HG02884 (cell line): ENCODE measurements around the gene KCTD15.

Source experiments
- ATAC-seq: cut with Tn5 transposase; IDR thresholded peaks from one replicate; pipeline ENCODE4 v1.9.1; 2021; ENCODE audit warnings: mild to moderate bottlenecking, moderate library complexity; ENCODE audit not compliant: unreplicated experiment

Gene KCTD15

DNA sequence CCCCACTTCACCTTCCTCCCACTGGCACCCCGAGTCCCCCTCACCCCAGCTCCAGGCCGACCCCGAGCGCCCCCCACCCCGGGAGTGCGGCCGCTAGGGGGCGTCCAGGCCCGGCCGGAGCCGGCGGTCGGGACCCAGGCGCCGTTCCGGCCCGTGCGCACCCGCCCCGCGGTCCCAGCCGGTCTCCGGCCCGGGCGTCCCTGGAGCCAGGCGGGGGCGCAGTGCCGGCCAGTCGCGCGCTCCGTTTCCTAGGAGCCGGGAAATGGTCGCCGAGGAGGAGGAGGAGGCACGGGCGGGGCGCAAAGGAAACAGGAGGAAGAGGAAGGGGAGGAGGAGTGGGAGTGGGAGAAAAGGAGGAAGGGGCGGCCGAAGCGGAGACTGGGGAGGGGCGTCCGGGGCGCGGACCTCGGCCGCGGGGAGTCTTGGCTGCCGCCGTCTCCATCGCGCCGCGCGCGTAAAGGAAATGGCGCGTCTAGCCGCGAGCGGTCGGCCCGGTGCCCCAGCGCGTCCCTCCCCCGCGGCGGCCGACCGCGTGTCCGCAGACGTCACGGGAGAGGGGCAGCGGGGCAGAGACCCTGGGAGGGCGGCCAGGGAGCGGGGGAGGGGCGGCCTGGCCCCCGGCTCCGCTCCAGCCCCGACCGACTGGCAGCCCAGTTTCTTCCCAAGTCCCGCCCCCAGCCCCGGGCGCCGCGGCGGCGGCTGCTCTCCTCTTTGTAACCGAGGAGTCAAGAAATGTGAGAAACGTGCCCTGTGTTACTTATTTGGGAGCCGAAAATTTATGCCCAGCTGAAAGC lies 1.1 kb upstream of the KCTD15 start:
- no peak for ATAC-seq

DNA sequence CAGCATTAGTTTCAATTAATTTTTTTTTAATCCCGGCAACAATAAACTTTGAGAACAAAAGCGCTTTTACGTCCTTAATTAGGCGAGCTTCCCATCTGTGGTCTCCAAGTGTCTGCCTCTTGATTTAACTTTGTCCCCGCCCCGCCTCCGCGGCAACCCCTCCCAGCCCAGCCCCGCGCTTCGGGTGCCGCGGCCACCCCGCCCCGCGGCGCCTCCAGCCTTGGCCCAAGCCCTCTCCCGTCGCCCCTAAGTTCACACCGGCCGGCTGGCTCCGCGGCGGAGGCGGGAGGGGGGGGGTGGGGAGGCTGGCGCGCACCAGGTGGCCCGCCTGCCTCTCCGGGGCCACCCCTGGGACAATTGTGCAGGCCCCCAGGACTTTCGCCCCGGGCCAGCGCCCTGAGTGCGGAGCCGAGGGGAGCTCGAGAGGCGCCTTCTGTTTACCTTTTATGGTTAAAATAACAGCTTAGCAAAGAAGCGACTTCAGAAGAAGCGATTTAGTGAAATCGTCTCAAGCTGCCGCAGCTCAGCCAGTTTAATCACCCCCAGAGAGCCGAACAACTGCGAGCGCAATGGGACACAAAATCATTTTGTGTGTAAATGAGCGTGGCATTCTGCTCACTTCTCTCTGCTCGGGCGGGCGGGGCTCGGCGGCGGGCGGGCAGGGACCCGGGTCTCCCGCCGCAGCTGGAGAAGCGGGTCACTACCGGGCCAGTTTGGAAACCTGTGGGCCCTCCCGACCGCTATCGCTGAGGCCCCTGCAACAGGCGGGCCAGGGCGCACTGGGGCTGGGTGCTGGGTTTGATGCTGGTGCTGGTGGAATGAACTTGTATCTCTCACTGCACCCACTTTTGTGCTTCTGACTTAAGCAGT lies 1.4 kb downstream of the KCTD15 start:
- ATAC-seq = no peak

DNA sequence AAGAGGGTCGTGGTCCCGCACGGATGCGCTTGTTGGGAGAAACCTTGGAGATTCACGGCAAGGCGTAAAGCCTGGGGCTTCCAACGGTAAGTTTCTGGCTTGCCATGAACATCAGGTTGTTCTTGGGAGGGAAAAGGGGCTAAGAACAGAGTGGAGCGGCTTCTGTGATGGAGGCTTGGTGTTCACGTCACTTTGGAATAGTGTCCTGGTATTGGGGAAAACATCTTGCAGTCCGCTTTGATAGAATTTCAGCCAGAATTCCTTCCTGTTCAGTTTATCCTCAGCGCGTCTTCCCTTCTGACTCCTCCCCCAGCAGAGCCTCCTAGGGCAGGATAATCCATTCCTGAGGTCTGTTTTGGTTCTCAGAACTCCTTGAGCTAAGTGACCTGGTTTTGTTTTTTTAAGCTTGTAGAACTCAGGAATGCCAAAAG lies 2.0 kb downstream of the KCTD15 start:
- no peak for ATAC-seq

DNA sequence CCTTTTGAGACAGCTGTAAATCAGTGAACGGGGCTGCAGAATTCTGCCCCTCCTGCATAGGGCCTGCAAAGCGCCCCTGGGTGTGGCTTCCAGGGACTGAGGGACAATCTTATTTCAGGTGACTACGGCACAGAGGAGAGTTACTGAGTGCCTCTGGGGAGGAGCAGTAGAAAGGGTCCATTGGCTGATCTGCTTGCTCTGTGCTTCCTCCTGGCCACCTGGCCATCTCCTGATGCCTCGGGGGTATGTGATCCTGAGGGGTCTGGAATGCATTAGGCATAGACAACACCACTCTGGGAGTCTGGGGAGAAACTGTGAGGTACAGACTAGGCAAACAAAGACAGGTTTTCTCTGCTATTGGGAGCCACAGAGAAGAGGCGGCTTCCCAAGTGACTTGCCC lies 2.8 kb downstream of the KCTD15 start:
- ATAC-seq = no peak

DNA sequence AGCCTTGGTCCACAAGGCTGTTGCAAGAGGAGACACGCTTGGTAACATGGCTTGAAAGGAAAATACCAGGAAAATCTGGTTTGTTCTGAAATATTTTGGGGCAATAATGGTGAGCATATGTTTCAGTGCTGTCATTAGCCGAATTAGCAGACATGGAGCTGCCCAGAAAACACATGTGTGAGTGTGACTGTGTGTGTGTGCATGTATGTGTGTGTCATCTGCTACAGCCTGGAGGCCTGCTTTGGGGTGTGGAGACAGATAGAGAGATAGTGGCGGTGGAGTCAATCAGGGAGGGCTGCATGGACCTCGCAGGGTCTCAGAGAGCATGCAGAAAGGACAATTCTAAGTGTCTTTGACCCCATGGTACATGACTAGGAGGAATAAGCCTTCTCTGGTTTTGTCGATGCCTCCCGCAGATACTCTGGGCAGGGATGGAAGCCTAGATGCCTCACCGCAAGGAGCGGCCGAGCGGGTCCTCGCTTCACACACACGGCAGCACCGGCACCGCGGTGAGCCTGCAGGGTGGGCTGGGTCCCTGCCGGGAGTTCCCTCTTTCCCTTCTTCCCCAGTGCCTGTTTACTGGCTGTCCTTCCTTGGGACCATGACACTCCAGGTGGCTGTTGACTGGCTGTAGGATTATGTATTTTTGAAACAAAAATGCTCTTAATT lies 3.5 kb downstream of the KCTD15 start:
- ATAC-seq = no peak

DNA sequence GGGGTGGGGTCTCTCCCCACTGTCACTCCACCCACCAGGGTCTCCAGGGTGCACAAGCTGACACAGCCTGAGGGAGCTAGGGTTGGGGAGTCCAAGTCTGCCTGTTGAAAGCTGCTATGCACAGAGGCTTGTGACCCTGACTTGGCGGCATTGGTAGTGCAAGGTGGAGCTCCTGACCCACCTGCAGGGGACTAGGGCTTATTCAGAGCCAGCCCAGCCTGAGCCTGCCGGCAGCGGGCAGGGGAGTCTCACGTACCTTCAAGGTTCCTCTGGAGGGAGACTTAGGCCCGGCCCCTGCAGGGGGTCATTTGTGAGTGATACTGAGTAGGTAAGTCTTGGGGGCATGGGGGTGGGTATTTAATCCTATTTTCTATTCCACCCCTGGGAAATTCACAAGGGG lies 4.7 kb downstream of the KCTD15 start:
- ATAC-seq = no peak

DNA sequence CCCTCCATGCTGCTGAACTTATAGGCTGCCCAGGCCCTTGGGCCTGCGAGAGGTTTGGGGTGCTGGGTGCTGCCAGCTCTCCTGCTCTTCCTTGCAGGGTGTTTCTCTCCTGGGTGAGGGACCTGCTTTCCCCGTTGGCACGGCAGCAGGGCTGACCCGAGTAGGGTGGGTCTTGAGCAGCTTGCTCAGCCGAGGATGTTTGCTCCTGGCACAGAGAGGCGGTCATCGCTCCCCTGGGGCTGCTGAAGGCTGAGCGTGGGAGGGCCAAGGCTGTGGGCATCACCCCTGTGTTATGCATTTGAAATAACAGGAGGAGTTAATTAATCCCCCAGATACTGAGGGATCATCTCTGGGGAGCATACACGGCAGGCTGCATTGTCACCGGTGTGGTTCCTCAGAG lies 5.3 kb downstream of the KCTD15 start:
- ATAC-seq = no peak

DNA sequence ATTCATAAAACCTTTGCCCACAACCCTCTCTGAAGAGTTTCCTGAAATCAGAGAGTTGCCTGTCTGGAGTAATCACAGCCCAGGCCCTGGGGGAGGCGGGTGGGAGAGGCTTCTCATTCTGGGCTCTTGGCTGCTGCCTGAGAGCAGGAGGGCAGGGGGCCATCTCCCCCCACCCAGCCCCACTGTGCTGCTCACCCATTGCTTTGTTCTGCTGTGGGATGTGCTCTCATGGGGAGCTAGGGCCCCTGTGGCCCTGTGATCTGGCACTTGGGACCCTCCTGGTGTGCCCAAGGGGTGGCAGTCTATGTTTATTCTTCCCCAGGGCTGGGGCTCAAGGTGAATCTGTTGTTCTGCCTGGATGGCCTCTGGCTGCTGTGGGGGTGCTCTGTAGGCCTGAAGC lies 6.1 kb downstream of the KCTD15 start:
- ATAC-seq = no peak

DNA sequence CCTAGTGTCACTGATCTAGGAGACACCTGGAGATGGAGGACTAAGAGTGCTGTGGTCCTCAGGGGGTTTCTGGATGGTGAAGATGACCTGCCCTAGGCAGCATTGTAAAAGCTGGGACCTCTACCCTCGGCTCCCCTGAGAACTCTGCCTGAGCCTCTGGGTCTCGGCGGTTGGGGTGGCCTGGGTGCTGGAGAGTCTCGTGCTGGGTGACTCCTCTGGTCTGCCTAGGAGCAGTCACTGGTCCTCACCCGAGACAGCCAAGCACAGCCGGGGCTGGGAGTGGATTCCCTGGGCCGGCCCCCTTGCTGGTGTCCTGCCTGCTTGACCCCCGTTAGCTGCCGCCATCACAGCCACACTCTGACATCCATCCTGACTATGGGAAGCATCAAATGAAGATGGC lies 6.7 kb downstream of the KCTD15 start:
- ATAC-seq = no peak

DNA sequence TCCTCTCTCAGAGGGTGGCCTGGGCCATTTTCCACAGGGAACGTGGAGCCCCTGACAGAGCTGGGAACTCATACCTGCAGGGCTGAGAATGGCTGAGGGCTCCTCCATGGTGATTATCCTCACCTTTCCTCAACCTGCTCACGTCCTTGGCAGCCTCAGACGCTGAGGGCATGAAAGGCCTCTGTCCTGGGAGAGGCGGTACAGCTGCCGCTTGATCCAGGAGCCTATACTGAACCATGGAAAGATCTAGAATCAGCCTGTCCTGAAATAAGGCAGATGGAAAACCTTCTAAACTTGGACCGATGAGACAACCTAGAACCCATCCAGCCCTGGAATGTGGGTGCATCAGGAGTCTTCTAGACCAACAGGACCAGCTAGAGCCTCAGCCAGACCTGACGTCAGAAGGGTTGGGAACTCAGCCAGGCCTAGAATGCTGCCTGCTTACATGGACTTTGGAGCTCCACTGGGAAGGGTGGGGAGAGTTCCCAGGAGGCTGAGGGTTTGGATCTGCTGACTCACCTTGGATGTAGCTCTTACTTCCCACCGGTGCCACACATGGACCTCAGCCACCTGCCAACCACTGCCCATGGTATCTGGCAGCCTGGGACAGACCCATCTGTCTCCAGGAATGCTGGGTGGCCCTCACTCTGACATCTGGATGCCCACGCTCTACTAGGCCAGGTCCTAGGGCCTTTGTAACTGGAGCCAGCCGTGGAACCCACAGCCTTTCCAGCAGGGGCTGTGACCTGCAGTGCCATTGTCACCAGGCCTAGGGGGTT lies 7.5 kb downstream of the KCTD15 start:
- no peak for ATAC-seq

DNA sequence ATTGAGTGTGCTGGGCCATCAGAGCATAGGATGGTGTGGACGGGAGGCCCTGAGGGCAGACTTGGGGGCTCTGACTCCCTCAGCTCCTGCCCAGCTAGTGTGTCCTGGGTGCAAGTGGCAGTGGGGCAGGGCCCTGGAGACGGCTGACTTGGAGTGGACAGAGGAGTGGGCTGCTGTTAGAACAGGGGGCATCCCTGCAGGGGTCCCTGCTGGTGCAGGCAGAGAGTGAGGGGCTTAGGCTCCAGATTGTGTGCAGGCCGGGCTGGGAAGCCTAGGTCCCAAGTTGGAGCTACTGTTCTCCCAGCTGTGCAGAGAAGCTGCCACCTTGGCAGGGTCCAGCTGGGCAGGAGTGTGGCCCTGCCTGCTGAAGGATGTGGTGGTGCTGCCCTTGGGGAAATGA lies 8.6 kb downstream of the KCTD15 start:
- ATAC-seq = no peak

DNA sequence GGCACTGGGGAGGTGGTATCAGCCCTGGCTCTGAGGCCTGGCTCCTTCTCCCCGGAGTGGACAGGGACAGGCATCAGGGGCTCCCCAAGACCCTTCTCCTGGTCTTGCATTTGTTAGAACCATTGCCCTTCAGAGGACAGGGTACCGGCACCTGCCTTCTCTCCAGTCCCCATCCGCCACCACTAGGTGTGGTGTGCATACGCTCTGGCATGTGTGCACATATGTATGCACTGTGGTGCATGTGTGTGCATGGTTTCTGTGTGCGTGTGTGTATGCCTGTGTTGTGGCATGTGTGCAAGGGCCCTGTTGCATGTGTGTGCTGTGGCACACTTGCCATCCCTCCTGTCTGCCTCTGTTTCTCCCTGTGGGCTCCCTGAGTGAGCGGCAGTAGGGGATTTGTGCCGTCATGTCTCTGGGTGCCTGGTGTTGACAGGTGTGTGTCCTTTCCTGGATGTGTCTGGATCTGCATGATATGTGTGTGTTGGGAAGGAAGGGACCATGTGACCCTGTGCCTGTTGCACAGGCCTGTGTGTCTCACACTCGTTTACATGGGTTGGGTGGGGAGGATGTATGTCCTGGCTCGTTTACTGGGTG lies 9.3 kb downstream of the KCTD15 start:
- ATAC-seq = no peak

DNA sequence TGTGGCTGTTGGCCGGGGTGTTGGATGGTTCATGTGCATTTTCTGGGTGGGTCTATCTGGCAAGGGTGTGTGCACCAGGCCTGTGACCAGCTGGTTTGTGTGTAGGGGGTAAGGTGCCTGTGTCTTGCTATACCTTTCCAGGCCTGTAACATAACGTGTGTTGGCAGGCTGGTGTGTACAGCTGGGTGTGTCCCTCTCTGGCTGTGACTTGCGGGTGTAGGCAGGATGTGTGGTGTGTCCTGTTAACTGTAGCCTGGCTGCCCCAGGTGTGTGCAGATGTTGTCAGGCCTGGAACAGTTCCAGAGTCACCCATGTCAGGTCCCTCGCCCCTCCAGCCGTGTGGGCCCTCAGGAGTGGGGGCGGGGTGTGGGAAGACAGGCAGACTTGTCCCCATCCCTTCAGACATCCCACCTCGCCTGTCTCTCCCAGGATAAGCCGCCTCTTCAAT lies 9.8 kb downstream of the KCTD15 start:
- no peak for ATAC-seq

DNA sequence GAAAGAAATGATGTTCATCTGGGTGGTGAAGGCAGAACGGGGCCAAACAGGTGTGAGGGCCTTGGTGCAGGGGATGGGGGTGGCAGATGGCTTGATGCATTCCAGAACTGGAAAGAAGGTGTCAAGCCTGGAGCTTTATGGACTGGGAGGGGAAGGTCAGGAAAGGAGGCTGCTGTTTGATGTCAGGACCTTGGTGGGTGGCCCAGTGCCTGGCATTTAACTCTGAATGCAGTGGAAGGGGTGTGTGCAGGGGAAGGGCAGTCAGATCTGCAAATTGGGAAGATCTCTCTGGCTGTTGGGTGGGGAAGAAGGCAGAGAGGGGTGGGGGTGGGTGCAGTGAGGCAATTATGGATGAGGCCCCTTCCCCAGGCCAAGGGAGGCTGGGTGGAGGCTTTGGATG lies 11.7 kb downstream of the KCTD15 start:
- ATAC-seq = no peak

DNA sequence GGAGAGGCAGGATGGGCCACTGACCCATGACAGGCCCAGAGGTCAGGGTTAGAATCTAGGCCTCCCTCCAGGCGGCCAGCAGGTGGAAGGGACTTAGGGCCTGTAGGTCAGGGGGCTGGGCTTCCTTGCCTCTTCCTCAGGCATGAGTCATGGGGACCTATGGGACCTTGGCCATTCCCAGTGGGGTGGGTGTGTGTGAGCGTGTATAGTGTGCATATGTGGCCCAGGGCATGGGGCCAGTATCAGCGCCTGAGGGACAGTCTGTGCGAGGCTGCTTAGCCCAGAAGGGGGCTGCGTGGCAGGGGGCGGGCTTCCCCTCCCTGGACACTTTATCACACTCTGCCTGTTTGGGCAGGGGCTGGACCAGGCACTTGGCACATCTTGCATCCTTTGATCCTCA lies 13.3 kb downstream of the KCTD15 start:
- ATAC-seq = no peak

DNA sequence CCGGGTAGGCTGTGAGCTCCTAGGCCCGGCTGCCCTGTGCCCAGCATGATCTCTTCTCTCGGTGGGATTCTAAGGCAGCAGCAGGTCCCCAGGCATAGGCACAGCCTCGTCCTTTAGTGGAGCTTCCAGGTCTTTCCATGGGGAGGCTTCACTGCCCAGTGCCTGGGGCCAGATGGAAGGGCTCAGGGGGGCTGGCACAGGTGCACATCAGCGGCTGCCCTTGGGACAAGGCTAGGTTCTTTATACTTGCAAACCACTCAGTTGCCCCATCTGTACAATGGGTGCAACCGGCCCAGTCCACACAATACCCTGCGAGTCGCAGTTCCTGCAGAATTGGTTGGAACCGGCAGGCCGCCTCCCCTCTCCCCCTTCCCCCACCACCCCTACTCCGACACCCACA lies 14.2 kb downstream of the KCTD15 start:
- no peak for ATAC-seq

DNA sequence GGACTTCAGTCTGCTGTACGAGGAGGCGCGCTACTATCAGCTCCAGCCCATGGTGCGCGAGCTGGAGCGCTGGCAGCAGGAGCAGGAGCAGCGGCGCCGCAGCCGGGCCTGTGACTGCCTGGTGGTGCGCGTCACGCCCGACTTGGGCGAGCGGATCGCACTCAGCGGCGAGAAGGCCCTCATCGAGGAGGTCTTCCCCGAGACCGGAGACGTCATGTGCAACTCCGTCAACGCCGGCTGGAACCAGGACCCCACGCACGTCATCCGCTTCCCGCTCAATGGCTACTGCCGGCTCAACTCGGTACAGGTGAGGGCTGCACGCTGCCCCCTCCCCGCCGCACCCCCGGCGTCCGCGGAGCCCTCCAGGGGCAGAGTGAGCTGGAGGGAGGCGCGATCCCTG lies 14.6 kb downstream of the KCTD15 start:
- ATAC-seq = no peak

DNA sequence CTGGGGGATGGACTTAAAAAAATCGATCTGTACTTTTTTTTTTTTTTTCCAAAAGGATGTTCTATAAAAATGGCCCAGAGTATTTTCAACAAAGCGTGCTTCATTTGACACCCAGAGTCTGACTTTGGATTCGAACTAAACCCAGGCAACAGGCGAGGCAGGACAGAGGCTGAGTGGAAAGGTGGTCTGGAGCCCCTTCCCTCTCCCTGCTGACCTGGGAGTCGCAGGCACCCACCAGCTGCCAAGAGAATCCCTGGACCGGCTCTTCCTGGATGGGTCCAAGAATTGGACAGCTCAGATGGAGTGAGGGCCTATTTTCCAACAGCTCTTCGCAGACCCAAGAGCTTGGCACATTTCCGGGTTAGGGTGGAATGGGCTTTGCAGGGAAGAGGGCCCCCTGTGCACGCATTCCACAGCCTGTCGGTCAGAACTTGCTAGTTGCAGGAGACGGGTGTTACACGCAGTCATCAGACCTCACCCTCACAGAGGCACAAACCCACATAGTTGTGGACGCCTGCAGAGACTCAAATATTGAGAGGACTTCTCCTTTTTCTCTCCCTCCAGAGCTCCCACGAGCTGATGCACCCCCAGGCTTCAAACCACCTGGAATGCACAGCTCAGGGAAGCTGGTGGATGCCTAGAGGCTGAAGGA lies 15.2 kb downstream of the KCTD15 start:
- ATAC-seq = no peak

DNA sequence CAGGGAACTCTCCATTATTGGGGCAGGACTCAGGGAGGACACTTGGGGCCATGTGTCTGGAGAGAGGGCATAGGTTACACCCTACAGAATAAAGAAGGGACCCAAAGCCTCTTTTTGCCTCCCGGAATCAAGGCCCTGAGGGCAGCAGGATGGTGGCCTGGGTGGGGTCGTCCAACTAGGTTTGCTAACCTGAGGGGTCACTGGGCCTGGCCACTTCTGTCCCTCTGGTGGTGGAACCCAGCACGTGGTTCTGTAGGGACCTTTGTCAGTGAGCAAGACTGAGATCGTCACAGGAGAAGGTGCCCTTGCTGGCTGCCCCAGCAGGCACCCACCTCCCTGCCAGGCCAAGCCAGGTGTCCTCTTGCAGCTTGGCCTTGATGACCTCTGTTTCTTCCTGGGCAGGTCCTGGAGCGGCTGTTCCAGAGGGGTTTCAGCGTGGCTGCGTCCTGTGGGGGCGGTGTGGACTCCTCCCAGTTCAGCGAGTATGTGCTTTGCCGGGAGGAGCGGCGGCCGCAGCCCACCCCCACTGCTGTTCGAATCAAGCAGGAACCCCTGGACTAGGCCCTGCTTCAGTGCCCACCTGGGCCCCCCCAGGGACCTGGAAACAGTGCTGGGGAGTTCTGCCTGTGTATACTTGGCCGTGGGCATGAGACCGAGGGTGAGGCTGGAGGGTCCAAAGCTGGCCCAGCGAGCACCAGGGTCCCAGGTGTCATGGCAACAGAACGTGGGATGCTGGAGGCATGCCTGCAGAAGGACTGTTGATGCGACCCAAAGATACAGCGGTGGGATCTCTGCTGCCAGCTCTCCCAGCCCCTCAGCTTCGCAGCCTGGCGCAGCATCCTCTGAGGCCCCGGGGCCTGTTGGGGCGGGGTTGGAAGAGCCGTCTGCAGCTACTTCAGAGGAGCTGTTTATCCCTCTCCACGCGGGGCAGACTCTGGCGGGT lies 16.0 kb downstream of the KCTD15 start:
- ATAC-seq = no peak
